Bronchial epithelial cell (primary cell): ENCODE measurements around the gene BCL11B. TPM values are rescaled to one million over a fixed set of nuclear protein-coding genes. Genes with fewer than 3 reads are reported as not detected.
A peak's percentile ranks its signal among the peaks of the same experiment; 100 is the strongest.

Experiments used
- DNase-seq: peaks from one replicate; pipeline ENCODE4 v3.0.0-alpha.2; 2010; ENCODE audit warnings: low read depth
- FAIRE-seq: peaks from 2 replicates; lab custom pipeline; 2011; peaks lifted over from hg19 to GRCh38; lab: Jason Lieb, UNC
- H3K27me3 ChIP-seq: 2 replicates; pipeline ENCODE4 v1.5.1; 2011; ENCODE audit warnings: low read length; ENCODE audit not compliant: control insufficient read depth, insufficient read depth
- H3K36me3 ChIP-seq: 2 replicates; pipeline ENCODE4 v1.5.1; 2011; ENCODE audit warnings: low read length; ENCODE audit not compliant: control insufficient read depth, insufficient read depth
- H3K4me3 ChIP-seq: 2 replicates; pipeline ENCODE4 v1.5.1; 2011; ENCODE audit warnings: mild to moderate bottlenecking, low read depth, low read length, control low read depth
- total RNA-seq: library from RNA; depleted of rRNA; stranded (reverse); fragments of >200 nt; gene quantifications from 2 replicates; pipeline ENCODE4 v1.2.1, GENCODE V29; 2014
- TF ChIP-seq, protein P1 (sequence below): IDR thresholded peaks from 2 replicates; pipeline ENCODE4 v1.5.1; 2011; ENCODE audit warnings: mild to moderate bottlenecking, moderate library complexity, low read length, control low read depth, inconsistent platforms; ENCODE audit not compliant: insufficient read depth, severe bottlenecking

BCL11B gene
- total RNA-seq, 1 donor from 2014 or later: 5.3 TPM

- H3K36me3 ChIP-seq: peaks cover 4% of the 10 kb centered on the region
- peaks cover 2% of the 10 kb centered on the region for H3K27me3 ChIP-seq
- DNase-seq (no peak), FAIRE-seq (no peak)
- TF ChIP-seq, protein P1, sequence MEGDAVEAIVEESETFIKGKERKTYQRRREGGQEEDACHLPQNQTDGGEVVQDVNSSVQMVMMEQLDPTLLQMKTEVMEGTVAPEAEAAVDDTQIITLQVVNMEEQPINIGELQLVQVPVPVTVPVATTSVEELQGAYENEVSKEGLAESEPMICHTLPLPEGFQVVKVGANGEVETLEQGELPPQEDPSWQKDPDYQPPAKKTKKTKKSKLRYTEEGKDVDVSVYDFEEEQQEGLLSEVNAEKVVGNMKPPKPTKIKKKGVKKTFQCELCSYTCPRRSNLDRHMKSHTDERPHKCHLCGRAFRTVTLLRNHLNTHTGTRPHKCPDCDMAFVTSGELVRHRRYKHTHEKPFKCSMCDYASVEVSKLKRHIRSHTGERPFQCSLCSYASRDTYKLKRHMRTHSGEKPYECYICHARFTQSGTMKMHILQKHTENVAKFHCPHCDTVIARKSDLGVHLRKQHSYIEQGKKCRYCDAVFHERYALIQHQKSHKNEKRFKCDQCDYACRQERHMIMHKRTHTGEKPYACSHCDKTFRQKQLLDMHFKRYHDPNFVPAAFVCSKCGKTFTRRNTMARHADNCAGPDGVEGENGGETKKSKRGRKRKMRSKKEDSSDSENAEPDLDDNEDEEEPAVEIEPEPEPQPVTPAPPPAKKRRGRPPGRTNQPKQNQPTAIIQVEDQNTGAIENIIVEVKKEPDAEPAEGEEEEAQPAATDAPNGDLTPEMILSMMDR: no peak
- no peak overlapping the region for H3K4me3 ChIP-seq
Observed at GRCh38 chr14:99251721-99252120, 20.3 kb downstream of the BCL11B start.

GRCh38 chr14:99250636-99251208 lies 21.3 kb downstream of the BCL11B start:
- Histone ChIP-seq H3K36me3 (peaks cover 3% of the 10 kb centered on the region), H3K27me3 (peaks cover 2% of the 10 kb centered on the region), H3K4me3 (no peak overlapping the region)
- TF ChIP-seq, protein P1: no peak
- DNase-seq (no peak), FAIRE-seq (no peak)

GRCh38 chr14:99249389-99249788 lies 22.6 kb downstream of the BCL11B start:
- FAIRE-seq (no peak), DNase-seq (peak; percentile 70)
- Histone ChIP-seq H3K27me3 (peaks cover 2% of the 10 kb centered on the region), H3K4me3 (no peak overlapping the region), H3K36me3 (peaks cover 3% of the 10 kb centered on the region)
- TF ChIP-seq, protein P1: no peak

- FAIRE-seq (no peak), DNase-seq (no peak)
- Histone ChIP-seq H3K27me3 (peaks cover 2% of the 10 kb centered on the region), H3K4me3 (no peak overlapping the region), H3K36me3 (peaks cover 3% of the 10 kb centered on the region)
- TF ChIP-seq, protein P1: no peak
Observed at GRCh38 chr14:99248761-99249171, 23.2 kb downstream of the BCL11B start.

GRCh38 chr14:99247772-99248171 lies 24.2 kb downstream of the BCL11B start:
- peaks cover 2% of the 10 kb centered on the region for H3K27me3 ChIP-seq
- FAIRE-seq: no peak

More at GRCh38 chr14:99247772-99248171, 24.2 kb downstream of the BCL11B start:
- no peak for DNase-seq
- Histone ChIP-seq H3K4me3 (no peak overlapping the region), H3K36me3 (peaks cover 3% of the 10 kb centered on the region)
- TF ChIP-seq, protein P1: no peak
